Neural cell (in vitro differentiated cells): ENCODE results near the gene REPS1. TPM values are rescaled to one million over a fixed set of nuclear protein-coding genes. Genes with fewer than 3 reads are reported as not detected.

Experiments
- H2AFZ ChIP-seq: fragments of 200-600, 300-800 bp; sonication (generic), shearing (Covaris generic); 2 replicates; pipeline ENCODE4 v1.6.0; 2014; ENCODE audit warnings: low read depth, mild to moderate bottlenecking, antibody characterized with exemption, low read length, moderate library complexity
- H3F3A ChIP-seq: fragments of 200-600 bp; shearing (Covaris generic); 2 replicates; pipeline ENCODE4 v1.6.1; 2016; ENCODE audit warnings: mild to moderate bottlenecking, moderate library complexity, mixed read lengths, antibody characterized with exemption, low read length; ENCODE audit not compliant: insufficient read depth, poor library complexity, severe bottlenecking
- H3K27ac ChIP-seq: fragments of 200-600, 300-800 bp; sonication (generic), shearing (Covaris generic); 2 replicates; pipeline ENCODE4 v1.5.1; 2014; ENCODE audit warnings: mild to moderate bottlenecking, low read length, moderate library complexity
- H3K27me3 ChIP-seq: fragments of 300-800, 200-600 bp; sonication (generic), shearing (Covaris generic); 2 replicates; pipeline ENCODE4 v1.6.0; 2014; ENCODE audit warnings: mild to moderate bottlenecking, low read depth, low read length, moderate library complexity; ENCODE audit not compliant: insufficient read depth
- H3K36me3 ChIP-seq: fragments of 300-800, 200-600 bp; sonication (generic), shearing (Covaris generic); 2 replicates; pipeline ENCODE4 v1.5.1; 2014; ENCODE audit warnings: mild to moderate bottlenecking, antibody characterized with exemption, low read length, moderate library complexity; ENCODE audit not compliant: insufficient read depth
- H3K4me2 ChIP-seq: fragments of 300-800, 200-600 bp; sonication (generic), shearing (Covaris generic); 2 replicates; pipeline ENCODE4 v1.6.0; 2014; ENCODE audit warnings: mild to moderate bottlenecking, low read length
- H3K4me3 ChIP-seq: fragments of 300-800, 200-600 bp; sonication (generic), shearing (Covaris generic); 2 replicates; pipeline ENCODE4 v1.5.1; 2014; ENCODE audit warnings: mild to moderate bottlenecking, low read length, moderate library complexity
- H3K79me2 ChIP-seq: fragments of 200-600 bp; shearing (Covaris generic); replicated peaks from 2 replicates; pipeline ENCODE4 v1.6.0; 2014; ENCODE audit warnings: mild to moderate bottlenecking, low read length, moderate library complexity; ENCODE audit not compliant: insufficient read depth
- H3K9ac ChIP-seq: fragments of 300-800, 200-600 bp; sonication (generic), shearing (Covaris generic); 2 replicates; pipeline ENCODE4 v1.6.1; 2016; ENCODE audit warnings: mild to moderate bottlenecking, low read length, mixed read lengths
- H3K9me2 ChIP-seq: fragments of 200-600 bp; shearing (Covaris generic); 2 replicates; pipeline ENCODE4 v1.6.1; 2016; ENCODE audit warnings: mild to moderate bottlenecking, low read length, mixed read lengths; ENCODE audit not compliant: insufficient read depth
- H3K9me3 ChIP-seq: fragments of 200-600, 300-800 bp; sonication (generic), shearing (Covaris generic); 2 replicates; pipeline ENCODE4 v1.6.1; 2016; ENCODE audit warnings: mild to moderate bottlenecking, mixed run types, low read length, moderate library complexity, mixed read lengths
- H4K20me1 ChIP-seq: fragments of 200-600 bp; shearing (Covaris generic); 2 replicates; pipeline ENCODE4 v1.6.1; 2016; ENCODE audit warnings: mild to moderate bottlenecking, mixed run types; ENCODE audit not compliant: insufficient read depth
- EP300 ChIP-seq: fragments of 450-650 bp; conservative IDR thresholded peaks from 2 replicates; pipeline ENCODE4 v1.6.1; 2014; ENCODE audit warnings: antibody characterized with exemption, mild to moderate bottlenecking, moderate library complexity; ENCODE audit not compliant: poor library complexity, severe bottlenecking
- EZH2 ChIP-seq: fragments of 200-600, 300-800 bp; shearing (Covaris generic), sonication (generic); IDR thresholded peaks from 2 replicates; pipeline ENCODE4 v1.6.1; 2014; ENCODE audit warnings: antibody characterized with exemption, low read length, borderline replicate concordance, mild to moderate bottlenecking; ENCODE audit not compliant: insufficient read depth, poor library complexity, severe bottlenecking
- MXI1 ChIP-seq: fragments of 450-650 bp; conservative IDR thresholded peaks from 2 replicates; pipeline ENCODE4 v1.6.1; 2014; ENCODE audit warnings: antibody characterized with exemption, mild to moderate bottlenecking; ENCODE audit not compliant: poor library complexity, severe bottlenecking
- POLR2AphosphoS5 ChIP-seq: IDR thresholded peaks from 2 replicates; pipeline ENCODE4 v1.6.1; 2012
- RAD21 ChIP-seq: fragments of 450-650 bp; conservative IDR thresholded peaks from 2 replicates; pipeline ENCODE4 v1.6.1; 2014; ENCODE audit warnings: antibody characterized with exemption, mild to moderate bottlenecking, moderate library complexity
- SMC3 ChIP-seq: fragments of 450-650 bp; conservative IDR thresholded peaks from 2 replicates; pipeline ENCODE4 v1.6.1; 2014; ENCODE audit warnings: antibody characterized with exemption, mild to moderate bottlenecking, moderate library complexity; ENCODE audit not compliant: poor library complexity
- TAF1 ChIP-seq: IDR thresholded peaks from 2 replicates; pipeline ENCODE4 v1.6.1; 2012; ENCODE audit warnings: low read depth
- polyA plus RNA-seq: library from polyadenylated mRNA; depleted of rRNA; stranded (reverse); fragments of >200 nt; gene quantifications from 2 replicates; pipeline ENCODE4 v1.2.3, GENCODE V29; 2014
- TF ChIP-seq, protein P1 (sequence below): fragments of 450-650 bp; IDR thresholded peaks from 2 replicates; pipeline ENCODE4 v1.5.1; 2014; ENCODE audit warnings: antibody characterized with exemption, mild to moderate bottlenecking, moderate library complexity; ENCODE audit not compliant: poor library complexity, severe bottlenecking
- TF ChIP-seq, protein P2 (sequence below): IDR thresholded peaks from 2 replicates; pipeline ENCODE4 v1.6.1; 2012; ENCODE audit warnings: borderline replicate concordance

Gene REPS1
- polyA plus RNA-seq, 1 donor from 2014 or later: 64.9 TPM

DNA sequence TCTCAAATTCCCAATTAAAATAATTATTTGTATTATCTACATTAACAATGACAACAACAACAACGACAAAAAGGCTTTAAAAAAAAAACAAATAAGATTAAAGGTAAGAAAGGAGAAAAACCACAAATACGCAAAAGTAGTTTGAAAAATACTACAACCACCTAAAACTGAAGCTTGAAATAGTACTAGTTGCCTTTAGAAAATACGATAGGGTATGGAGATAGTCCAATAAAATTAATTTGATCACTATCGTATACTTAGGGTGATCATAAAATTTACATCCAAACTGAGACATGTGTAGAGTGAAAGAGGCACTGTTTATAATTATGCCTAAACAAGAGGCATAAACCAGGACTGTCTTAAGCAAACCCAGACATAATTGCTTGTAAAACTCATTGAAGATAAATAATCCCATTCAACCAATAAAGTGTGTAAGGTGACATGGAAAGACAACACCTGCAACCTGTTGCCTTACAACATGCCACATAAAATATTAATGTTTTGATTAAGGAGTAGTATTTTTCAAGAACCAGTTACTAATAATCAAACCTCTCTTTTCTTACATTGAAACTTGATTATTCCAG, 22.7 kb downstream of the REPS1 start:
- Histone ChIP-seq H3K4me2 (no peak overlapping the region), H3K27ac (no peak overlapping the region), H3K9ac (no peak overlapping the region), H3K9me3 (no peaks in the 10 kb centered on the region), H3K79me2 (peaks cover 66% of the 10 kb centered on the region), H4K20me1 (no peaks in the 10 kb centered on the region), H3K36me3 (no peaks in the 10 kb centered on the region), H3K27me3 (no peaks in the 10 kb centered on the region), H3F3A (no peaks in the 10 kb centered on the region), H2AFZ (no peak overlapping the region), H3K4me3 (no peak overlapping the region), H3K9me2 (no peaks in the 10 kb centered on the region)
- no peak for TF ChIP-seq POLR2AphosphoS5
- TF ChIP-seq, protein P1, sequence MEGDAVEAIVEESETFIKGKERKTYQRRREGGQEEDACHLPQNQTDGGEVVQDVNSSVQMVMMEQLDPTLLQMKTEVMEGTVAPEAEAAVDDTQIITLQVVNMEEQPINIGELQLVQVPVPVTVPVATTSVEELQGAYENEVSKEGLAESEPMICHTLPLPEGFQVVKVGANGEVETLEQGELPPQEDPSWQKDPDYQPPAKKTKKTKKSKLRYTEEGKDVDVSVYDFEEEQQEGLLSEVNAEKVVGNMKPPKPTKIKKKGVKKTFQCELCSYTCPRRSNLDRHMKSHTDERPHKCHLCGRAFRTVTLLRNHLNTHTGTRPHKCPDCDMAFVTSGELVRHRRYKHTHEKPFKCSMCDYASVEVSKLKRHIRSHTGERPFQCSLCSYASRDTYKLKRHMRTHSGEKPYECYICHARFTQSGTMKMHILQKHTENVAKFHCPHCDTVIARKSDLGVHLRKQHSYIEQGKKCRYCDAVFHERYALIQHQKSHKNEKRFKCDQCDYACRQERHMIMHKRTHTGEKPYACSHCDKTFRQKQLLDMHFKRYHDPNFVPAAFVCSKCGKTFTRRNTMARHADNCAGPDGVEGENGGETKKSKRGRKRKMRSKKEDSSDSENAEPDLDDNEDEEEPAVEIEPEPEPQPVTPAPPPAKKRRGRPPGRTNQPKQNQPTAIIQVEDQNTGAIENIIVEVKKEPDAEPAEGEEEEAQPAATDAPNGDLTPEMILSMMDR: no peak
- TF ChIP-seq TAF1: no peak
- TF ChIP-seq, protein P2, sequence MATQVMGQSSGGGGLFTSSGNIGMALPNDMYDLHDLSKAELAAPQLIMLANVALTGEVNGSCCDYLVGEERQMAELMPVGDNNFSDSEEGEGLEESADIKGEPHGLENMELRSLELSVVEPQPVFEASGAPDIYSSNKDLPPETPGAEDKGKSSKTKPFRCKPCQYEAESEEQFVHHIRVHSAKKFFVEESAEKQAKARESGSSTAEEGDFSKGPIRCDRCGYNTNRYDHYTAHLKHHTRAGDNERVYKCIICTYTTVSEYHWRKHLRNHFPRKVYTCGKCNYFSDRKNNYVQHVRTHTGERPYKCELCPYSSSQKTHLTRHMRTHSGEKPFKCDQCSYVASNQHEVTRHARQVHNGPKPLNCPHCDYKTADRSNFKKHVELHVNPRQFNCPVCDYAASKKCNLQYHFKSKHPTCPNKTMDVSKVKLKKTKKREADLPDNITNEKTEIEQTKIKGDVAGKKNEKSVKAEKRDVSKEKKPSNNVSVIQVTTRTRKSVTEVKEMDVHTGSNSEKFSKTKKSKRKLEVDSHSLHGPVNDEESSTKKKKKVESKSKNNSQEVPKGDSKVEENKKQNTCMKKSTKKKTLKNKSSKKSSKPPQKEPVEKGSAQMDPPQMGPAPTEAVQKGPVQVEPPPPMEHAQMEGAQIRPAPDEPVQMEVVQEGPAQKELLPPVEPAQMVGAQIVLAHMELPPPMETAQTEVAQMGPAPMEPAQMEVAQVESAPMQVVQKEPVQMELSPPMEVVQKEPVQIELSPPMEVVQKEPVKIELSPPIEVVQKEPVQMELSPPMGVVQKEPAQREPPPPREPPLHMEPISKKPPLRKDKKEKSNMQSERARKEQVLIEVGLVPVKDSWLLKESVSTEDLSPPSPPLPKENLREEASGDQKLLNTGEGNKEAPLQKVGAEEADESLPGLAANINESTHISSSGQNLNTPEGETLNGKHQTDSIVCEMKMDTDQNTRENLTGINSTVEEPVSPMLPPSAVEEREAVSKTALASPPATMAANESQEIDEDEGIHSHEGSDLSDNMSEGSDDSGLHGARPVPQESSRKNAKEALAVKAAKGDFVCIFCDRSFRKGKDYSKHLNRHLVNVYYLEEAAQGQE: no peak
- TF ChIP-seq RAD21: no peak
- TF ChIP-seq SMC3: no peak
- TF ChIP-seq EP300: no peak
- no peak for TF ChIP-seq MXI1
- TF ChIP-seq EZH2: no peak

DNA sequence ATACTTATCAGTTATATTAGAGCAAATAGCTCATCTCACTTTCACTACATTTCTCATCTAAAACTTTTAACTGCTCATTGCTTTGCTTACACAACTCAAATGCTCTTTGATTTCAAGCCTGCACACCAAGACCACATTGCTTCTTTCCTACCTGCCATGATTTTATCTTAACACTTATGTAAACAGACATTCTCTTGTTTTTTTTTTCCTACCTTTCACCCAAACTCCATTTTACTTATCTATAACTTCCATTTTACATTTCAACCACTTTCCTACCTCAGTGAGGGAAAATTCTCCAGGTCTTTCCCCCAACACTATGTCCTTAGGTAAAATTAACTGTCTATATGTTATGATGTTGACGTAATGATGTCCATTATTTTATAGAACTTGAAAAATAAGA, 24.0 kb downstream of the REPS1 start:
- Histone ChIP-seq H3K79me2 (peaks cover 63% of the 10 kb centered on the region), H3K36me3 (no peaks in the 10 kb centered on the region), H3K9me2 (no peaks in the 10 kb centered on the region), H3K27me3 (no peaks in the 10 kb centered on the region), H3K9ac (no peak overlapping the region), H3K4me2 (no peak overlapping the region), H3F3A (no peaks in the 10 kb centered on the region), H4K20me1 (no peaks in the 10 kb centered on the region), H3K27ac (no peak overlapping the region), H3K4me3 (no peak overlapping the region), H2AFZ (no peak overlapping the region), H3K9me3 (no peaks in the 10 kb centered on the region)
- TF ChIP-seq RAD21 (no peak), EP300 (no peak), SMC3 (no peak), MXI1 (no peak), EZH2 (no peak), TAF1 (no peak), POLR2AphosphoS5 (no peak)
- TF ChIP-seq, protein P1: no peak
- TF ChIP-seq, protein P2: no peak
